Psoas muscle (tissue), 8 donors: Measurements from ENCODE around the gene C1orf174. TPM values are rescaled to one million over a fixed set of nuclear protein-coding genes. Genes with fewer than 3 reads are reported as not detected.

ENCODE experiments used
- ATAC-seq, 4 donors: fragments of 200-7000 bp; cut with Tn5 transposase; one replicate each; pipeline ENCODE4 v1.9.1; 2020; ENCODE audit warnings: moderate library complexity in 3 of 4, mild to moderate bottlenecking in 2 of 4
- DNase-seq, 2 donors: peaks; one replicate each; pipeline ENCODE4 v3.0.0-alpha.2; 2020
- H3K27ac ChIP-seq: fragments of 200-600 bp; one replicate; pipeline ENCODE4 v1.8.0; 2022
- H3K27me3 ChIP-seq, 3 donors: fragments of 200-600 bp in 1 of 3; one replicate each; pipeline versions ENCODE4 v1.6.1 to v1.8.0; 2013 to 2022; ENCODE audit warnings: low read length in 2 of 3, mild to moderate bottlenecking in 2 of 3, moderate library complexity in 1 of 3; ENCODE audit not compliant: insufficient read depth in 3 of 3
- H3K36me3 ChIP-seq, 2 donors: fragments of 200-600 bp in 1 of 2; one replicate each; pipeline versions ENCODE4 v1.6.1 to v1.8.0; 2013 to 2022; ENCODE audit warnings: low read depth in 1 of 2, mild to moderate bottlenecking in 1 of 2, moderate library complexity in 1 of 2; ENCODE audit not compliant: insufficient read depth in 1 of 2
- H3K4me1 ChIP-seq: fragments of 200-600 bp; one replicate; pipeline ENCODE4 v1.8.0; 2022
- H3K4me3 ChIP-seq: fragments of 200-600 bp; one replicate; pipeline ENCODE4 v1.8.0; 2022; ENCODE audit warnings: mild to moderate bottlenecking
- H3K9me3 ChIP-seq: fragments of 200-600 bp; one replicate; pipeline ENCODE4 v1.8.0; 2022
- CTCF ChIP-seq: fragments of 200-600 bp; IDR thresholded peaks from one replicate; pipeline ENCODE4 v1.8.0; 2022; ENCODE audit warnings: antibody characterized with exemption
- WGBS, 3 donors: extraction: QIAGEN DNeasy Blood & Tissue Kit; methylation state at CpG; one replicate each; pipeline versions ENCODE4 v1.1.6 to v1.1.7; 2013; 5-methylcytosine and 5-hydroxymethylcytosine counted together
- intact Hi-C, 2 donors: fragments of 100-400 bp; cut with DNase I; formaldehyde crosslinking; loops; one replicate each; pipeline versions ENCODE4 v1.11.0 to v1.14.2; 2022
- polyA plus RNA-seq, 3 donors: library from polyadenylated mRNA; stranded (reverse); fragments of 200-250 nt; gene quantifications; one replicate each; pipeline ENCODE4 v1.2.3, GENCODE V29; 2013
- total RNA-seq, 4 donors: library from RNA; stranded (reverse); fragmentation: NEBNext Ultra II Directional in 2 of 4; extraction: Animal tissue kit (Norgen Biotek cat#: 25700) in 2 of 4; gene quantifications; one replicate each; pipeline versions ENCODE4 v1.2.1 to v1.2.4, GENCODE V29; 2021 to 2023
- donor health status: healthy with polysubstance abuse.
- donor health status: DM: no; HTN: no; CAD: no; lungs with moderate emphysema.
- donor health status: Bipolar disorder and iron deficiency.
- donor health status: healthy.
- donor health status: DM: yes; HTN: yes; CAD: no.
- donor health status: DM: no; HTN: no; CAD: no.
- donor health status: DM: no; HTN: no; CAD: no.
- donor health status: DM: yes; HTN: yes; CAD: no.

C1orf174 gene
- total and polyA plus RNA-seq, 7 donors, result 11.8 to 32.2 (median 14.6) TPM

- Histone ChIP-seq H3K27me3 (no peaks in the 10 kb centered on the region), H3K36me3 (peaks cover 8 to 85% of the 10 kb centered on the region in 2 donors), H3K27ac (no peak overlapping the region), H3K4me1 (no peaks in the 10 kb centered on the region), H3K9me3 (no peaks in the 10 kb centered on the region), H3K4me3 (no peak overlapping the region)
- intact Hi-C loops, result no loop called here
- ATAC-seq (no peak), DNase-seq (peak in 1 of 2 donors; percentile 15)
- TF ChIP-seq CTCF, result no peak
- 88 to 92% (median 90%) methylated on average over 8 of the region's 8 CpGs for WGBS, 3 donors
Observed at GRCh38 chr1:3886691-3887090, 13.4 kb downstream of the C1orf174 start.

- Histone ChIP-seq H3K9me3 (no peaks in the 10 kb centered on the region), H3K27me3 (no peaks in the 10 kb centered on the region), H3K36me3 (peaks cover 8 to 80% of the 10 kb centered on the region in 2 donors), H3K4me3 (no peak overlapping the region), H3K27ac (no peak overlapping the region), H3K4me1 (no peaks in the 10 kb centered on the region)
- peak in 1 of 2 donors; percentile 38 for DNase-seq
- WGBS, 3 donors, result 84 to 90% (median 89%) methylated on average over 15 of the region's 15 CpGs
- TF ChIP-seq CTCF, result no peak
- intact Hi-C loops, result no loop called here
- ATAC-seq, result no peak
Observed at GRCh38 chr1:3886106-3886670, 13.9 kb downstream of the C1orf174 start.

- no peak overlapping the region for H3K27ac ChIP-seq
- H3K9me3 ChIP-seq, result no peaks in the 10 kb centered on the region
- no peaks in the 10 kb centered on the region for H3K27me3 ChIP-seq
- H3K4me1 ChIP-seq, result no peaks in the 10 kb centered on the region
- peaks cover 7 to 77% of the 10 kb centered on the region in 2 donors for H3K36me3 ChIP-seq
- ATAC-seq, result no peak
- peak in 1 of 2 donors; percentile 15 for DNase-seq
- intact Hi-C loops, result no loop called here
- no peak for TF ChIP-seq CTCF
- no peak overlapping the region for H3K4me3 ChIP-seq
- WGBS, 3 donors, result 86 to 90% (median 89%) methylated on average over 7 of the region's 7 CpGs
Observed at GRCh38 chr1:3885611-3886010, 14.5 kb downstream of the C1orf174 start.

- DNase-seq, result peak in 1 of 2 donors; percentile 5
- intact Hi-C loops, result no loop called here
- Histone ChIP-seq H3K27me3 (no peaks in the 10 kb centered on the region), H3K36me3 (peaks cover 2 to 77% of the 10 kb centered on the region in 2 donors), H3K4me1 (no peaks in the 10 kb centered on the region), H3K9me3 (no peaks in the 10 kb centered on the region), H3K27ac (no peak overlapping the region), H3K4me3 (no peak overlapping the region)
- ATAC-seq, result no peak
- 87 to 89% (median 89%) methylated on average over 13 of the region's 13 CpGs for WGBS, 3 donors
- no peak for TF ChIP-seq CTCF
Observed at GRCh38 chr1:3884966-3885365, 15.1 kb downstream of the C1orf174 start.
